GM19193 (cell line): Measurements from ENCODE around the gene FZR1.

Experiments
- POLR2A ChIP-seq: IDR thresholded peaks from 4 replicates; pipeline ENCODE4 v1.6.1; 2011; ENCODE audit not compliant: insufficient read depth, insufficient read length; ENCODE audit errors: extremely low read depth

The FZR1 gene

GRCh38 chr19:3505598-3506383 lies at the start of gene FZR1:
Gene FZR1 (plus strand): TSS chr19:3506311. CDS start chr19:3522990, 16,679 bp downstream.
- TF ChIP-seq POLR2A: peak; percentile 73

DNA sequence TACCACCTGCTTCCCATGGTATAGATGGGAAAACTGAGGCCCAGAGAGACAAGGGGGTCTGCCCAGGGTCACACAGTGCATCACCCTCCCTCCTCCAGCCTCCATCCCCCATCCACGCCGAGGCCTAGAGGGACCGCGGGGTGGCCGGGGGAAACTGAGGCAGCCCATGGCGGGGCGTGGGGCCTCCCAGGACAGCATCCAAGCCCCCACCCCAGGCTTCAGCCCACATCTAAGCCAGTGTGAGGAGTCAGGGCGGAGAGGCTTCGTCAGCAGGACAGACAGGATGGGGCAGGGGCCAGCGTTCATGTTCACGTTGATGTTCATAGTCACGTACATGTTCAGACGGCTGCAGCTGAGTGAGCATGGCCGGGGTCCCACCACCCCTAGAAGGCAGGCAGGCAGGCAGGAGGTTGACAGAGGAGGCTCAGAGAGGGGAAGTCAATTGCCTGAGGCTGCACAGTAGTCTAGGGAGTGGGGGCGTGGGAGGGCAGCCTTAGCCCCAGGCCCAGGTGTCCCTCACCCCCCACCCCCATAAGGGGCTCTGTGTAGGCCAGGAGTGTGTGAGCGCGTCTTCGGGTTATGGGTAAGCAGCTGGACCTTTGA lies 49.1 kb upstream of the FZR1 start:
- TF ChIP-seq POLR2A: no peak

GRCh38 chr19:3457528-3458228 lies 48.4 kb upstream of the FZR1 start:
- TF ChIP-seq POLR2A: no peak

- TF ChIP-seq POLR2A: no peak
These were observed 47.7 kb upstream of the FZR1 start for GRCh38 chr19:3458229-3459088.

DNA sequence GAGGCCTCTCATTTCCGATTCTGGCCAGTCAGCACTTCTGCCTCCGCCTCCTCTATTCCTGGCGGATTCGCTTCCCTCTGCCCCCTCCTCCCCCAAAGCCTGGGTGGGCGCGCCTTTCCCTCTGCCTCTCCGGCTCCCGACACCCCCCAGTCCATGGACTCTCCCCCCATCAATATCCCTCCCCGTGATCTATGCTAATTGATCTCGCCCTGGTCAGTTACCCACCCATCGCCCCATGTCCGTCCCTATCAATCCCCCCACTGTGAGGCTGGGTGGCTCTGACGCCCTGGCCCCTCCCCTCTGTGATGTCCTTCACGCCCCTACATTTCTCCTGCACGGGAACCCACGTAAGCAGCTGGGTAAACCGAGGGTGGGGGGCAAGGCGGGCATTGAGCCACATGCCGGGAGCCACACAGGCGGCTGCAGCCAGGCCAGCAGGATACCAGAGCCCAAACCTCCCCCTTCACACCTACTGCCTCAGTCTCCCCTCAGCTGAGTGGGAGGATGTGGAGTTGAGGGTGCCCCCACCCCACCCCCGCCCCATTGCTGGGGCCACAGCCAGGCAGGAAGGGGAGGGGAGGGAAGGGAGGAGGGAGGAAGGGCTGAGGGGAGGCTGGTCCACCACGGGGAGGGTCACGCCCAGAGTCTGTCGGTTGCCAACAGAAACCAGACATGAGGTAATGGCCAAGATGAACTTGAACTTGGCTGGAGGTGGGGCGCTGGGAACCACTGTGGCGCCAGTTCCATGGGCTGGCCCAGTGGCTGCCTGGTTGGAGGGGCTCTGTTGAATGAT lies 46.8 kb upstream of the FZR1 start:
- TF ChIP-seq POLR2A: no peak

DNA sequence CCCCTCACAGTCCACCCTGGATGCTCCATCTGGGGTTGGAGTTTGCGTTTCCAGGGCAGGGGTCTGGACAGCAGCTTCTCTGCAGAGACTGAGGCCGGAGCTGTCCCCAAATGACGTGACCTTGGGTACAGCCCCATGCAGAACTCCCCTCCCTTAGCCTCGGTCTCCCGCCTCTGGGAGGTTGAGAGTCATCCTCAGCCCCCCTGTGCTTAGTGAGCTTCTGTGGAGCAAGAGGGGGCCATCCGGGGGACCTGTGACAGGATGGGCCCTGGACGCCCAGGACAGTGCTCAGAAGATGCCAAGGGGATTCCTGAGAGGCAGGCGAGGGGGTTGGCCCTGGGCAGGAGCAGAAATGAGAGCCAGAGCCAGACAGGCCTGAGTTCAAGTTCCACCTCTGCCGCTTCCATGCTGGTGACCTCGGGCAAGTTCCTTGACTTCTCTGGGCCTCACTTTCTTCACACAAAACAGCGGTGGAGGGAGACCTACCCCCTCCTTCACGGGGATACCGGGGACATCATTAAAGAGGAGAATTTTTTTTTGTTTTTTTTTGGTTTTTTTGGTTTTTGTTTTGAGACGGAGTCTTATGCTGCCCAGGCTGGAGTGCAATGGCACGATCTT lies 46.0 kb upstream of the FZR1 start:
- TF ChIP-seq POLR2A: no peak

DNA sequence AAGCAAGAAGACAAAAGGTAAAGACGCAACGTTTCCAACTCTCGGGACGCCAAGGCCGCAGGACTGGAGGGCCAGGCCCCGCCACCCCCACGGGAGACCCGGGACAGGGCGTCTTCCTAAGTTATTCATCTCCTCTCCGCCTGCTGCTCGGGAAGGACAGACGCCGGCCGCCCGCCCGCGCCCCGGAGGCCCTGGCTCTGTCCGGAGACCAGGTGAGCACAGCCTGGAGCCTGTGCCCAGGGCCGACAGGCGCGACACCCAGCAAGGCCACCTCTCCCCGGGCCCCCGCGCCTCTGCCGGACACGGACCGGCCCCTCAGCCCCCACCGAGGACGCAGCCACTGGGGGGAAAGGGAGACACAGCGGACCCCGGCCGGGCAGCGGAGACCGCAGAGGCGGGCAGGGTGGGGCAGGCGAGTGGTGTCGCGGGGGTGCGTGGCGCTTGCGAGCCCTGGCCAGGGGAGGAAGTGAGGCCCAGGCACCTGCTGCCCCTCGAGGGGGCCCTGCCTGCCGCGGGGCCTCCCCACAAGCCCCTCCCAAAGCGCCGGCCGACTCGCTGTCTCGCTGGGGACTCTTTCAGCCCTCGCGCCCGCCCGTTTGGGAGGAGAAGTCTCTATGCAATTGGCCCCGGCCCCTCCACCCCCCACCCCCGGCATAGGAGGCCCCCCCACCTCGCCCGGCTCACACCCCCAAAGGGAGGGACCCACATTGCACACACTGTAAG lies 43.0 kb upstream of the FZR1 start:
- no peak for TF ChIP-seq POLR2A

DNA sequence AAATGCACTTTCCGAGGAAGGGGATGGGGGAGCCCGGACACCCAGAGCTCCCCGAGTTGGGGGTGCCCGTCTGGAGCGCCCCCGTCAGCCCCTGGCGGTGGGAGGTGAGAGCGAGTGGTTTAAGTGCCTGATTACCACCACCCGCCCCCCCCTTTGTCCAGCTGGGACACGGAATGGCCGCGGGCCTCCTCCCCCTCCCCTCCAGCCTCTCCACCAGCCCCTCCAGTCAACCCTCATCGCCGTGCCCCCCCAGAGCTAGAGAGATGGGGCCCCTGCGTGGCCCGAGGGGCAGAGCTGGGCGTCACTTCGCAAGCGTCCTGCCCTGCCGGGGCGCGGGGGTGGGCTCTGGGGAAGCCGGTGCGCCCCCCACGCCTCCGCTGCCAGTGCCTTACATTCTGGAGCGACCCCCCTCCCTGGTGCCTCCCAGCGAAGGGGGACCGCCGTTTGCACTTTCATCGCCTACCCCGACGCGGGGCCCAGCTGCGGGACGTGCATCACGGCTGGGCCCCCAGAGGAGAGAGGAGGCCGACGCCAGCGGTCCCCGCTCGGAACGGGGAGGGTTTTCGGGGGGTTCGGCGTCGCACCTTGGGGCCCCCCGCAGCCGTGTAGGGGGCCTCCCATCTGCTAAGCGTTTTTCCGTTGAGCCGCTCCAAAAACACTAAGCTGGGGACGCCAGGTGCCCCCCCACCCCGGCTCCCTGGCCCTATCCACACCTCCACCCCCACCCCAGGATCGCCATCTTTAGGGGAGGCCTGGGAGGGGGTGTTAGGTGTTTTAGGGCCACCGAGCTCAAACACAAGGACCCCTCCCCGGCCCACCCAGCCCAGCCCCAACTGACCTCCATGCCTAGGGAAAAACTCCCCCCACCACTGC lies 42.2 kb upstream of the FZR1 start:
- TF ChIP-seq POLR2A: no peak

GRCh38 chr19:3464587-3465235 lies 41.4 kb upstream of the FZR1 start:
- TF ChIP-seq POLR2A: no peak

DNA sequence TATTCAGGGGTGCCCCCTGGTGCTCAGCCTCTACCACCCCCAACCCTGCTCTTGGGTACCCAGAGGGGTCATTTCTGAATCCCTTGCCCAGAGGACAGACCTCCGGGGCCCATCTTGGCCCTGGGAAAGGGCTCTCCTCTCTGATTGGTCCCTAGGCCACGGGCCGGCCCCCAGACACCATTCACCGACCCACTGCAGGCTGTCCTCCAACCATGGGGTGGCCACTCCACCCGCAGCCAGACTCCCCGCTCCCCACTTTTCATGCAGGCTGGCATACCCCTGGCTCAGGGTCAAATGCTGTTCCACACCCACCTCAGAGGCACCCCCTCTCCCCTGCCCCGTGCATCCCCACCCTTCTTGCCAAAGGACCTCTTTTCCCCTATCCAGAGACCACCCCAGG lies 40.6 kb upstream of the FZR1 start:
- TF ChIP-seq POLR2A: no peak

GRCh38 chr19:3466635-3467034 lies 39.5 kb upstream of the FZR1 start:
- no peak for TF ChIP-seq POLR2A

- TF ChIP-seq POLR2A: no peak
These were observed 38.5 kb upstream of the FZR1 start for GRCh38 chr19:3467437-3468198.
